Activated CD8-positive, alpha-beta memory T cell treated with anti-CD3 and anti-CD28 coated beads for 24 hours (primary cell): ENCODE measurements around the gene TSHZ3.

ENCODE experiments used
- DNase-seq: peaks from one replicate; pipeline ENCODE4 v3.0.0-alpha.2; 2020

Gene TSHZ3

GRCh38 chr19:31334849-31335624 is 14.2 kb downstream of the TSHZ3 start:
- no peak for DNase-seq

- no peak for DNase-seq
Observed at GRCh38 chr19:31334101-31334848, 15.0 kb downstream of the TSHZ3 start.

- DNase-seq = no peak
Observed at GRCh38 chr19:31332096-31332495, 17.1 kb downstream of the TSHZ3 start.

GRCh38 chr19:31331536-31331935 is 17.7 kb downstream of the TSHZ3 start:
- DNase-seq = no peak

- DNase-seq = no peak
Observed at GRCh38 chr19:31330761-31331160, 18.5 kb downstream of the TSHZ3 start.

- DNase-seq = no peak
Observed at GRCh38 chr19:31330237-31330636, 19.0 kb downstream of the TSHZ3 start.

GRCh38 chr19:31329819-31330218 is 19.4 kb downstream of the TSHZ3 start:
- DNase-seq = no peak

- DNase-seq = no peak
Observed at GRCh38 chr19:31328238-31328637, 21.0 kb downstream of the TSHZ3 start.

GRCh38 chr19:31326329-31327028 is 22.8 kb downstream of the TSHZ3 start:
- no peak for DNase-seq

- DNase-seq = no peak
Observed at GRCh38 chr19:31325342-31325741, 23.9 kb downstream of the TSHZ3 start.

GRCh38 chr19:31319465-31319864 is 29.8 kb downstream of the TSHZ3 start:
- no peak for DNase-seq

GRCh38 chr19:31318790-31319425 is 30.3 kb downstream of the TSHZ3 start:
- no peak for DNase-seq

GRCh38 chr19:31317570-31317969 is 31.7 kb downstream of the TSHZ3 start:
- no peak for DNase-seq

- no peak for DNase-seq
Observed at GRCh38 chr19:31317093-31317492, 32.1 kb downstream of the TSHZ3 start.

- no peak for DNase-seq
Observed at GRCh38 chr19:31316201-31316951, 32.9 kb downstream of the TSHZ3 start.

GRCh38 chr19:31315652-31316051 is 33.6 kb downstream of the TSHZ3 start:
- no peak for DNase-seq

- no peak for DNase-seq
Observed at GRCh38 chr19:31314849-31315629, 34.2 kb downstream of the TSHZ3 start.

GRCh38 chr19:31314156-31314555 is 35.1 kb downstream of the TSHZ3 start:
- no peak for DNase-seq

GRCh38 chr19:31313291-31314030 is 35.8 kb downstream of the TSHZ3 start:
- no peak for DNase-seq

GRCh38 chr19:31312677-31313244 is 36.5 kb downstream of the TSHZ3 start:
- no peak for DNase-seq
